SIG-M5 treated with dmso at 0.1 percent for 504 hours (cell line): Measurements from ENCODE around the gene ARHGAP15.
"Not testable (repeated sequence)": the region's sequence is repeated elsewhere in the genome, so short reads cannot be mapped to it uniquely, and the experiment has no call there.

Experiments
- DNase-seq: peaks from one replicate; lab custom pipeline; 2025; ENCODE audit not compliant: unreplicated experiment; lab: John Stamatoyannopoulos, UW

ARHGAP15 gene

GRCh38 chr2:143519521-143519920 is 390.3 kb downstream of the ARHGAP15 start:
- DNase-seq = no peak

- no peak for DNase-seq
These were observed 392.2 kb downstream of the ARHGAP15 start for GRCh38 chr2:143521396-143521795.

- no peak for DNase-seq
These were observed 393.5 kb downstream of the ARHGAP15 start for GRCh38 chr2:143522699-143523098.

- no peak for DNase-seq
These were observed 394.9 kb downstream of the ARHGAP15 start for GRCh38 chr2:143524119-143524553.

GRCh38 chr2:143524559-143525401 is 395.6 kb downstream of the ARHGAP15 start:
- no peak for DNase-seq

GRCh38 chr2:143525402-143525860 is 396.2 kb downstream of the ARHGAP15 start:
- DNase-seq = no peak

- no peak for DNase-seq
These were observed 397.3 kb downstream of the ARHGAP15 start for GRCh38 chr2:143526498-143526897.

- DNase-seq = no peak
These were observed 398.8 kb downstream of the ARHGAP15 start for GRCh38 chr2:143528021-143528420.

- DNase-seq = no peak
These were observed 400.0 kb downstream of the ARHGAP15 start for GRCh38 chr2:143529118-143529720.

- no peak for DNase-seq
These were observed 401.5 kb downstream of the ARHGAP15 start for GRCh38 chr2:143530758-143531157.

- DNase-seq = no peak
These were observed 402.8 kb downstream of the ARHGAP15 start for GRCh38 chr2:143532061-143532460.

GRCh38 chr2:143533846-143534245 is 404.6 kb downstream of the ARHGAP15 start:
- DNase-seq = no peak

- DNase-seq = no peak
These were observed 406.6 kb downstream of the ARHGAP15 start for GRCh38 chr2:143535802-143536201.

- DNase-seq = not testable (repeated sequence)
These were observed 412.7 kb downstream of the ARHGAP15 start for GRCh38 chr2:143541899-143542298.

GRCh38 chr2:143545059-143545948 is 416.1 kb downstream of the ARHGAP15 start:
- no peak for DNase-seq

GRCh38 chr2:143545949-143546255 is 416.7 kb downstream of the ARHGAP15 start:
- DNase-seq = no peak

GRCh38 chr2:143548032-143548431 is 418.8 kb downstream of the ARHGAP15 start:
- DNase-seq = peak; percentile 5

- DNase-seq = peak; percentile 7
These were observed 421.3 kb downstream of the ARHGAP15 start for GRCh38 chr2:143550500-143550899.

- no peak for DNase-seq
These were observed 422.9 kb downstream of the ARHGAP15 start for GRCh38 chr2:143551971-143552650.

- DNase-seq = no peak
These were observed 424.0 kb downstream of the ARHGAP15 start for GRCh38 chr2:143553261-143553660.

GRCh38 chr2:143558665-143559064 is 429.4 kb downstream of the ARHGAP15 start:
- DNase-seq = no peak
